ENCODE results near the gene ATP2C2.
"Not testable (repeated sequence)": the region's sequence is repeated elsewhere in the genome, so short reads cannot be mapped to it uniquely, and the experiment has no call there.

The ATP2C2 gene

GRCh38 chr16:84446596-84447392 is 78.5 kb downstream of the ATP2C2 start:
- in situ Hi-C loops (cut with HindIII; ENCODE audit: low sequenced_read_pairs), result no loop called here

GRCh38 chr16:84448444-84448843 is 80.1 kb downstream of the ATP2C2 start:
- in situ Hi-C loops (cut with HindIII; ENCODE audit: low sequenced_read_pairs), result no loop called here

GRCh38 chr16:84449156-84450140 is 81.1 kb downstream of the ATP2C2 start:
- in situ Hi-C loops (cut with HindIII; ENCODE audit: low sequenced_read_pairs), result no loop called here

- in situ Hi-C loops (cut with HindIII; ENCODE audit: low sequenced_read_pairs), result no loop called here
Measured at GRCh38 chr16:84450176-84450865, 82.0 kb downstream of the ATP2C2 start.

- in situ Hi-C loops (cut with HindIII; ENCODE audit: low sequenced_read_pairs), result not testable (repeated sequence)
Measured at GRCh38 chr16:84451010-84451676, 82.8 kb downstream of the ATP2C2 start.

- in situ Hi-C loops (cut with HindIII; ENCODE audit: low sequenced_read_pairs), result no loop called here
Measured at GRCh38 chr16:84451781-84452180, 83.4 kb downstream of the ATP2C2 start.

GRCh38 chr16:84453061-84453752 is 84.9 kb downstream of the ATP2C2 start:
- in situ Hi-C loops (cut with HindIII; ENCODE audit: low sequenced_read_pairs), result no loop called here

GRCh38 chr16:84454611-84455010 is 86.3 kb downstream of the ATP2C2 start:
- in situ Hi-C loops (cut with HindIII; ENCODE audit: low sequenced_read_pairs), result no loop called here

GRCh38 chr16:84455031-84455430 is 86.7 kb downstream of the ATP2C2 start:
- in situ Hi-C loops (cut with HindIII; ENCODE audit: low sequenced_read_pairs), result no loop called here

- in situ Hi-C loops (cut with HindIII; ENCODE audit: low sequenced_read_pairs), result no loop called here
Measured at GRCh38 chr16:84458606-84459532, 90.5 kb downstream of the ATP2C2 start.

- in situ Hi-C loops (cut with HindIII; ENCODE audit: low sequenced_read_pairs), result no loop called here
Measured at GRCh38 chr16:84459533-84459894, 91.2 kb downstream of the ATP2C2 start.

- in situ Hi-C loops (cut with HindIII; ENCODE audit: low sequenced_read_pairs), result loop anchor here (10.0 kb wide), 1 partner anchor 195 kb away; no protein-coding TSS in a partner anchor
Measured at GRCh38 chr16:84459941-84460405, 91.6 kb downstream of the ATP2C2 start.

- in situ Hi-C loops (cut with HindIII; ENCODE audit: low sequenced_read_pairs), result loop anchor here (10.0 kb wide), 1 partner anchor 196 kb away; no protein-coding TSS in a partner anchor
Measured at GRCh38 chr16:84460406-84461028, 92.2 kb downstream of the ATP2C2 start.

- in situ Hi-C loops (cut with HindIII; ENCODE audit: low sequenced_read_pairs), result loop anchor here (10.0 kb wide), 1 partner anchor 196 kb away; no protein-coding TSS in a partner anchor
Measured at GRCh38 chr16:84461029-84461412, 92.7 kb downstream of the ATP2C2 start.

- in situ Hi-C loops (cut with HindIII; ENCODE audit: low sequenced_read_pairs), result loop anchor here (10.0 kb wide), 1 partner anchor 197 kb away; no protein-coding TSS in a partner anchor
Measured at GRCh38 chr16:84461413-84462295, 93.3 kb downstream of the ATP2C2 start.

GRCh38 chr16:84462296-84463210 is 94.2 kb downstream of the ATP2C2 start:
- in situ Hi-C loops (cut with HindIII; ENCODE audit: low sequenced_read_pairs), result loop anchor here (10.0 kb wide), 1 partner anchor 198 kb away; no protein-coding TSS in a partner anchor

All from DLD1 (cell line).